GM23248 (cell line): ENCODE measurements around the gene CHN2.

Experiments
- EZH2 ChIP-seq: fragments of 200-600 bp; sonication (generic); IDR thresholded peaks from 2 replicates; pipeline ENCODE4 v1.6.1; 2018; ENCODE audit warnings: antibody characterized with exemption, mild to moderate bottlenecking; ENCODE audit not compliant: insufficient read depth, poor library complexity, severe bottlenecking
- EZH2phosphoT487 ChIP-seq: fragments of 200-600 bp; sonication (generic); IDR thresholded peaks from 2 replicates; pipeline ENCODE4 v1.6.1; 2018; ENCODE audit warnings: antibody characterized with exemption, moderate library complexity, mild to moderate bottlenecking, low read depth; ENCODE audit not compliant: insufficient read depth

DNA sequence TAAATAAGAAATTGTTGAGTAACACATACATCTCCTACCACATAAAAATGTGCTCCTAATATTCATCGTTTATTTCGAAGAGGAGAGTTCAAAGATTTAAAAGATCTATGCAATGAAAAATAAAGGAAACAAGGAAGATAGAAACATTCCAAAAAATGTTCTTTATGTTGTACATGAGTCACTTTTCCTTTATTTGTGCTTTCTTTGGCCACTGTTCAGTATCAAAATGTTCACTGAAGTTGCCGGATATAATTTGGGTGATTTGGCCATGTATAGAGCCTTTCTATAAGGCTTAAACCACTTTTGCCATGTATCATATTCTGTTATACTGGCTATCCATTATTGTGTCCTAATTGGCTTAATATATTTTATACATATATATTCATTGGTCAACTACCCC is 306.1 kb downstream of the CHN2 start:
- no peak for TF ChIP-seq EZH2
- no peak for TF ChIP-seq EZH2phosphoT487
